ENCODE results near the gene CDC34.
A peak's percentile ranks its signal among the peaks of the same experiment; 100 is the strongest.

CDC34 gene

GRCh38 chr19:588741-589692 is 57.5 kb downstream of the CDC34 start:
- TF ChIP-seq CTCF (IDR thresholded peaks at IDR 0.05; ENCODE audit: insufficient read depth, low read depth, low read length, missing control alignments), result no peak
- H3K4me3 ChIP-seq (ENCODE audit: low read length), result no peak overlapping the region
- no peak for DNase-seq (ENCODE audit: low read depth)

DNA sequence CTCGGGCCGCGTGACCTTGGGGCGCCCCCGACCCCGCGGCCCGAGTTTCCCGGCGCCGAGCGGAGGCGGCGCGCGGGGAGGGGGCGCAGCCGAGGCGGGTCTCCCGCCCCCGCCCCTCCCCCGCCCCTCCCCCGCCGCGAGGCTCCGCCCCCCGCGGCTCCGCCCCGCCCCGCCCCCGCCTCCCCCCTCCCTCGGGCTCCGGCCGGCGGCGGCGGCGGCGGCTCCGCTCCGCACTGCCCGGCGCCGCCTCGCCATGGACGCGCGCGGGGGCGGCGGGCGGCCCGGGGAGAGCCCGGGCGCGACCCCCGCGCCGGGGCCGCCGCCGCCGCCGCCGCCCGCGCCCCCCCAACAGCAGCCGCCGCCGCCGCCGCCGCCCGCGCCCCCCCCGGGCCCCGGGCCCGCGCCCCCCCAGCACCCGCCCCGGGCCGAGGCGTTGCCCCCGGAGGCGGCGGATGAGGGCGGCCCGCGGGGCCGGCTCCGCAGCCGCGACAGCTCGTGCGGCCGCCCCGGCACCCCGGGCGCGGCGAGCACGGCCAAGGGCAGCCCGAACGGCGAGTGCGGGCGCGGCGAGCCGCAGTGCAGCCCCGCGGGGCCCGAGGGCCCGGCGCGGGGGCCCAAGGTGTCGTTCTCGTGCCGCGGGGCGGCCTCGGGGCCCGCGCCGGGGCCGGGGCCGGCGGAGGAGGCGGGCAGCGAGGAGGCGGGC is 58.3 kb downstream of the CDC34 start, which contains the start of gene HCN2:
HCN2 (plus strand) TSS at position 189 of the 703 bp plus-strand sequence; CDS start at position 254, 65 bp downstream.
- TF ChIP-seq CTCF (IDR thresholded peaks at IDR 0.05; ENCODE audit: insufficient read depth, low read depth, low read length, missing control alignments), result no peak
- DNase-seq (ENCODE audit: low read depth), result no peak
- no peak within 1 kb of the TSS for H3K4me3 ChIP-seq (ENCODE audit: low read length)

DNA sequence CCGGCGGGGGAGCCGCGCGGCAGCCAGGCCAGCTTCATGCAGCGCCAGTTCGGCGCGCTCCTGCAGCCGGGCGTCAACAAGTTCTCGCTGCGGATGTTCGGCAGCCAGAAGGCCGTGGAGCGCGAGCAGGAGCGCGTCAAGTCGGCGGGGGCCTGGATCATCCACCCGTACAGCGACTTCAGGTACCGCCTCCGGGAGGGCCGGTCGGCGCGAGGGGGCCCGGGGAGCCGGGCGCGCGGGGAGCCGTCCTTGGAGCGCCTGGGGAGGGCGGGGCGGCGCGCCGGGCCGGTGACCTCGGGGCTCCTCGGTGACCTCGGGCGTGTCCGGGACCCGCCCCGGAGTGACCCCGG is 58.8 kb downstream of the CDC34 start:
- H3K4me3 ChIP-seq (ENCODE audit: low read length), result no peak overlapping the region
- peak; percentile 59 for DNase-seq (ENCODE audit: low read depth)

GRCh38 chr19:590750-591098 is 59.2 kb downstream of the CDC34 start:
- no peak overlapping the region for H3K4me3 ChIP-seq (ENCODE audit: low read length)
- TF ChIP-seq CTCF (IDR thresholded peaks at IDR 0.05; ENCODE audit: insufficient read depth, low read depth, low read length, missing control alignments), result no peak
- no peak for DNase-seq (ENCODE audit: low read depth)

More for the DNA sequence above, 58.8 kb downstream of the CDC34 start:
- no peak for TF ChIP-seq CTCF (IDR thresholded peaks at IDR 0.05; ENCODE audit: insufficient read depth, low read depth, low read length, missing control alignments)

GRCh38 chr19:591099-591958 is 59.8 kb downstream of the CDC34 start:
- no peak for TF ChIP-seq CTCF (IDR thresholded peaks at IDR 0.05; ENCODE audit: insufficient read depth, low read depth, low read length, missing control alignments)
- no peak overlapping the region for H3K4me3 ChIP-seq (ENCODE audit: low read length)
- peak; percentile 54 for DNase-seq (ENCODE audit: low read depth)
